Measurements from ENCODE around the gene SLCO4A1.

The SLCO4A1 gene

DNA sequence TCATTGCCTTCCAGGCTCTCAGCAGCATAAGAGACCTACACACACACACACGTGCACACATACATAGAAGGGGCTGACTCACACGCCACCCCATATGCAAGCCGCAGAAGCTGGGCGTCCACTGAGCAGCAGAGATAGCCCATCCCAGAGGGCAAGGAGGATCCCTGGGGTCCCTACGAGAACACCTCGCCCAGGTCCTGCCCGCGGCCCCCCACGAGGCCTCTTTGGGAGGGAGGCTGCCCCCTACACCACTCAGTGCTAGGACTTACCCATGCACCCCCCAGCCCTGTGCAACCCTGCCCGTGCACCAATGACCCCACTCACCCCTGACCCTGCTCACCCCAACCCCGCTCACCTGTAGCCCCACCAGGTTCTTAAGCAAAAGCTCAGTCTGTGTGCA is 45.8 kb downstream of the SLCO4A1 start:
- no peak for DNase-seq (ENCODE audit: low spot score)

DNA sequence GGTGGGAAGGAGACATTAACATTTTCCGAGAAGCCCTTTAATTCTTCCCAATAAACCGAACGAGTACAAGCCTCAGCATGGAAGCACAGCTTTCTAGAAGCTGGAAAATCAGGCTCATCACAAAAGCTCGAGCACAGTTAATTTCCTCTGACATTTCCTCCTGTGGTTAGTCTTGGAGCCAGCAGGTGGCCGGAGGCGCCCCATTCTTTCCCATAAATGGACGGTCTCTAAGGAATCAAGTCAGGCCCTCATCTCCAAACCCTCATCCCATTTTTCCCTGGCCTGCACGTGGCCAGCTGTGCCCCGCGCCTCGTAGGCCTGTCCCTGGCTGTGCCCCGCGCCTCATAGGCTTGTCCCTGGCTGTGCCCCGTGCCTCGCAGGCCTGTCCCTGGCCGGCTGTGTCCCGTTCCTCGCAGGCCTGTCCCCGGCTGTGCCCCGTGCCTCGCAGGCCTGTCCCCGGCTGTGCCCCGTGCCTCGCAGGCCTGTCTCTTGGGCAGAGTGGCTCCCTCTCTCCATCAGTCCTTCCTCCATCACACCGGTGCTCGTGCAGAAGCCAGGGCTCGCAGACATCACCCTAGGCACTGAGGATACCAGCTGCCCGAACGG is 46.7 kb downstream of the SLCO4A1 start:
- no peak for DNase-seq (ENCODE audit: low spot score)

- no peak for DNase-seq (ENCODE audit: low spot score)
Observed at GRCh38 chr20:62689861-62690260, 47.6 kb downstream of the SLCO4A1 start.

GRCh38 chr20:62690261-62690820 is 48.0 kb downstream of the SLCO4A1 start:
- no peak for DNase-seq (ENCODE audit: low spot score)

GRCh38 chr20:62691487-62691886 is 49.2 kb downstream of the SLCO4A1 start:
- DNase-seq (ENCODE audit: low spot score) = no peak

- no peak for DNase-seq (ENCODE audit: low spot score)
Observed at GRCh38 chr20:62692176-62692575, 49.9 kb downstream of the SLCO4A1 start.

- no peak for DNase-seq (ENCODE audit: low spot score)
Observed at GRCh38 chr20:62692801-62693523, 50.7 kb downstream of the SLCO4A1 start.

DNA sequence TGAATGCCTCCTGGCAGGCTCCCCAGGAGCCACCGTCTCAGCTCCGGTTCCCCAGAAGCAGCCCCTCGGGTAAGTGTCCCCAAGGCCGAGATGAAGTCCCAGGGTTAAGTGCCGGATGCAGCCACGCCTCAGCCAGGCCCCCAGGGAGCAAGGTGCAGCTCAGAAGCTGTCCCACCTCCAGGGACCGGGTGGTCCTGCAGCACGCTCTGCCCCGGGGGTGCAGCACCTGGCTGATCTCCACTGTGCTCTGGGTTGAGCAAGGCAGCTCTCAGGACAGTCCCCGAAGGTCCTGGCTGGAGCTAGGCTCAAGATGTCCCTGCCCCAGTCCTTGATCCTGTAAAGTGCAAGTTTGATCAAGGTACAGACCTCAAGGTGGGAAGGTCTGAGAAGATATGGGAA is 51.2 kb downstream of the SLCO4A1 start:
- no peak for DNase-seq (ENCODE audit: low spot score)

GRCh38 chr20:62694106-62694505 is 51.8 kb downstream of the SLCO4A1 start:
- DNase-seq (ENCODE audit: low spot score) = no peak

GRCh38 chr20:62694868-62695267 is 52.6 kb downstream of the SLCO4A1 start:
- no peak for DNase-seq (ENCODE audit: low spot score)

DNA sequence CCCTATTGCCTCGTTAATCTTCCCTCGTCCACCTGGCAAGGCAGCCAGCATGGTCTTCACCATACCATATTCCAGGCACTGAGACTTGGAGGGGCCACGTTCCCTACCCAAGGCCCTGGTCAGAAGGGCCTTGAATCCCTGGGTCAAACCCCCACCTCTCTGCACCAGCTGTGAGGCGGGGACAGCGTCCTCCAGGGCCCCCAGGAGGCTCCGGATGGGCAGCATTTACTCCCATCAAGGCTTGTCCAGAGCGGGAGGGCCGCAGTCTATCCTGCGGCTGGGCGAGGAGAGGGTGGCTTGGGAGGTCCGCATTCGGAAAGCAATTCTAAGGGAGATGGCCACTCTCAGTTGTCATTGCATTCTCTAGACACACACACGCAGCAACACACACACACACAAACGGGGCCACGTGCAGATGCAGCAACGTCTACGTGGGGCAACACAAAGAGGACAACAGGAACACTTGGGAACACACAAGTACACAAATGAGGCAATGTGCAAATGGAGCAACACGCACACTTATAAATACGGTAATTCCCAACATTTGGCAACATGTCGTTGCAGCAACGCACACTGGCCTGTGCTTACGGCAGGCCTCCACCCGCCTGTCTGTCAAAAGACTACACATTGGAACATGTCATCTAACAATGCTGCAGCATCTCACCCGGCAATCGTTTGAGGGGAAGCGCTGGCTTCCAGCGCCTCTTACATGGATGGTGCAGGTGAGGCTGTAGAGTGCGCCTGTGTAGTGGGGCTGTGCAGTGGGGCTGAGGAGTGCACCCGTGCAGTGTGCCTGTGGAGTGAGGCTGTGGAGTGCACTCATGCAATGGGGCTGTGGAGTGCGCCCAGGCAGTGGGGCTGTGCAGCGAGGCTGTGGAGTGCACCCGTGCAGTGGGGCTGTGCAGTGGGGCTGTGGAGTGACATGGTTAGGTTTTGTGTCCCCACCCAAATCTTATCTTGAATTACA is 53.4 kb downstream of the SLCO4A1 start:
- no peak for DNase-seq (ENCODE audit: low spot score)

DNA sequence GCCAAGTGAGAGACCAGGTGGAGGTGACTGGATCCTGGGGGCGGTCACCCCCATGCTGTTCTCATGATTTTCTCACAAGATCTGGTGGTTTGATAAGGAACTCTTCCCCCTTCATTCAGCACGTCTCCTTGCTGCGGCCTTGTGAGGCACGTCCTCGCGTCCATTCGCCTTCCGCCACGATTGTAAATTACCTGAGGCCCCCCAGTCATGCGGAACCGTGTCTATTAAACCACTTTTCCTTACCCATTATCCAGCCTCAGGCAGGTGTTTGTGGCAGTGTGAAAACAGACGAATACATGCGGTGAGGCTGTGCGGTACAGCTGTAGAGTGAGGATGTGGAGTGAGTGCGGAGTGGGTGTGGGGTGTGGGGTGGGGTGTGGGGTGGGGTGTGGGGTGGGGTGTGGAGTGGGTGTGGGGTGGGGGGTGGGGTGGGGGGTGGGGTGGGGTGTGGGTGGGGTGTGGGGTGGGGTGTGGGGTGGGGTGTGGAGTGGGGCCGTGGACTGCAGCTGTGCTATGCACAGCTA is 54.2 kb downstream of the SLCO4A1 start:
- DNase-seq (ENCODE audit: low spot score) = no peak

DNA sequence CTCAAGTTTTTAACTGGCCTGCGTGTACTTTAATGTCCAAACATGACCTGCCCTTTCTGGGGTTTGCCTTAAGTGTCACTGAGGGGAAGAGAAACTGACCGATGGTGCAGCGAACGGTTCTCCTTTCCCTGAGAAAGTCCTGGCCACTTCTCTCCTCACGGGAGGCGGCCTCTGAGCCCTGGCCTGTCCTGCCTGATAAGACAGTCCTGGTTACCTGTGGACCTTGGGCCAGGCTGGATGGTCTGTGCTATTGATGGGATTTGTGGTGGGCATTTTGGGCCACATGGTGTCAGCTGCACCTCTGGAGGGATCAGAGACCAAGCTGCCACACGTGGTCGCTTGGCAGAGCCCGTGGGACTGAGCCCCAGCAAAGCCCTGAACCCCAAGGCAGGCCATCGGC is 54.7 kb downstream of the SLCO4A1 start:
- no peak for DNase-seq (ENCODE audit: low spot score)

DNA sequence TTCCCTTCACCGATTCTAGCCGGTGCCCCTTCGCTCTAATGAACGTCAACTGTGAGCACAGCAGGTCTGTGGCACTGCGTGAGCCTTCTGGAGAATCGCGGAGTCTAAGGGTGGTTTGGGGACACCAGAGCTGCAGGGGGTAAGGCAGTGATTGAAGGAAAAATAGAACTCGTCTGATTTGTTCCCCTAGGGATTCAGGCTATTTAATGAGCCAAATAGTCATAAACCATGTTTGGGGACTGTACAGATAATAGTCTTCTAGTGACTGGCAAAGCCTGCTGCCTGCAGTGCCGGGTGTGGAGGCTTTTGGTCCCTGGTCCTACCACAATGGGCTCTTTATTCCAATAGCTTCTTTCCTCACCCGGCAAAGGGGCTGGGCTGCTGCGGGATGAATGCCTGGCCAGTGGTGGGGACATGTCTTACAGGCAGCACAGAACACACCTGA is 55.2 kb downstream of the SLCO4A1 start:
- DNase-seq (ENCODE audit: low spot score) = no peak

GRCh38 chr20:62698231-62698630 is 55.9 kb downstream of the SLCO4A1 start:
- no peak for DNase-seq (ENCODE audit: low spot score)

GRCh38 chr20:62699296-62699695 is 57.0 kb downstream of the SLCO4A1 start:
- DNase-seq (ENCODE audit: low spot score) = no peak

- DNase-seq (ENCODE audit: low spot score) = no peak
Observed at GRCh38 chr20:62699741-62700140, 57.4 kb downstream of the SLCO4A1 start.

DNA sequence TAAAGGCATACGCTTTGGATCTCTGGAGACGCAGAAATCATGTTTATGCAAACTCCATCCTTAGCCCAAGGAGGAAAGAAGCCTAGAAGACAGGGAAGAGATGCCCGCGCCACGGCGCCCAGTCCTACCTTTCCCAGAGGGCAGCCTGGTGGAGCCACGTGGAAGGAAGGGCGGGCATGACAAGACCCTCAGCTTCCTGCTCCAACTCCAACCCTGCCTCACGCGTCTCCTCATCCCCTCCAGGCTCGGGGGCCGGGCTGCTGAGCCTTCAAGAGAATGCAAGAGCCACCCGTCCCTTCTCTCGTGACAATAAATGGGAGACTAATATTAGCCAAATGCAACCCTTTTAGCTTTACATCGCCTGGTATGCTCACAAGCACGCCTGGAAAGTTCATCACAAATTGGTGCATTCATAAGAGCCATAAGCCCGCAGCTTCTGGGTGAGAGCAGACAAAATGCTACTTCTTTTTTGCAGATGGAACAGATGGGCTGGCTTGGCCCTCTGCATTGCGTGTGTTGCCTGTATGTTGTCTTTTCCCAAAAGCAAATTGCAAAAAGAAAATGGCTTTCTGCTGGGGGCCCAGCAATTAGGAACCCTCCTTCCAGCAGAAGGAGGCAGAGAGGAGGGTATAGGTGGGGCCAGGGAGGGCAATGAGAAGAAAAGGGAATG is 58.1 kb downstream of the SLCO4A1 start:
- DNase-seq (ENCODE audit: low spot score) = no peak

DNA sequence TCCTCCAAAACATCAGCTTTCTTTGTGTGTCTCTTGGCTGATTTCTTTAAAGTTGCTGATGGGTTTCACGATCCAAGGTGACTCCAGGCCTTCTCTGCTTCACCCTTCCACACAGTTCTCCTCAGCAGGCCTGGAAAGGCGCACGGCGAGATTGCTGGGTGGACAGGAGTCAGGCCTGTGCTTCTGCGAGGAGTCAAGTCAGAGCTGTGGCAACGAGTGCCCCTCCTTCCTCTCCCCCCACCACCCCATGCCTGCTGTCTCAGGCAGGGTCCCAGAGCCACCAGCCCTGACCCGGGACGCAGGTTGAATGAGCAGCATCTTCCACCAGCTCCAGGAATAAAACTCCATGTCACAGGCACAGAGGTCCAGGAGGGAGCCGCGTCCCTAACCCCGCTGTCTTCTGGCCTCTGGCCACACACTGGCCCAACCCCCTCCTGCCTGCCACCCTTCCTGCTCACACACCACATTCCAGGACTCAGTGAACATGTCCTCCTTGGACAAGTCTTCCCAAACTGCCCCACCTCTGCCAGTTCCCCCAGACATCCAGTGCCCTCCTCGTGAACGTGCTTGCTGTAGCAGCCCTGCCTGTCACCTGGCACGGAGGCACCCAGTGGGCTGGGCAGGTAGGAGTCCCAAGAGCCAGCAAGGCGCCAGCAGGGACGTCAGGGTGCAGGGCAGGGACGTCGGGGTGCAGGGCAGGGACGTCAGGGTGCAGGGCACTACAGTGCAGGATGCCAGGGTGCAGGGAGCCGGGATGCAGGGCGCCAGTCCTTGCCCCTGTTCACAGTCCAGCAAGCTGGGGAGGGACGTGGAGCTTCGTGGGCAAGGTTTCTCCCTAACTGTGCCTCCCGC is 59.1 kb downstream of the SLCO4A1 start:
- DNase-seq (ENCODE audit: low spot score) = no peak

GRCh38 chr20:62702013-62702300 is 59.7 kb downstream of the SLCO4A1 start:
- no peak for DNase-seq (ENCODE audit: low spot score)
